Mammary epithelial cell (primary cell): Measurements from ENCODE around the gene WWP2.

ENCODE experiments used
- CTCF ChIP-seq, 2 donors: IDR thresholded peaks in 1 of 2; conservative IDR thresholded peaks in 1 of 2; 2 replicates each; pipeline ENCODE4 v1.5.1; 2011 to 2012; ENCODE audit warnings: inconsistent platforms in 2 of 2, low read length in 2 of 2, mild to moderate bottlenecking in 2 of 2, control low read depth in 1 of 2, low read depth in 1 of 2; ENCODE audit not compliant: insufficient read depth in 1 of 2; ENCODE audit errors: extremely low read depth in 1 of 2
- EZH2 ChIP-seq: IDR thresholded peaks from 2 replicates; pipeline ENCODE4 v1.6.1; 2012; ENCODE audit warnings: low read length, inconsistent platforms, borderline replicate concordance

GRCh38 chr16:69880640-69881133 is 118.6 kb downstream of the WWP2 start:
- no peak for TF ChIP-seq CTCF (conservative IDR thresholded peaks at IDR 0.05 in 1 of 2, IDR thresholded peaks at IDR 0.05 in 1 of 2; ENCODE audit: extremely low read depth in 1 of 2, insufficient read depth in 1 of 2, low read depth in 1 of 2, low read length in 2 of 2)
- no peak for TF ChIP-seq EZH2
